GM12878 (cell line): ENCODE measurements around the gene GNAL. TPM values are rescaled to one million over a fixed set of nuclear protein-coding genes. Genes with fewer than 3 reads are reported as not detected.

Experiments
- ASH2L ChIP-seq: fragments of 300-600, 200-600 bp; sonication (generic); IDR thresholded peaks from 2 replicates; pipeline ENCODE4 v1.6.1; 2017; ENCODE audit warnings: low read depth, mild to moderate bottlenecking, borderline replicate concordance
- IRF3 ChIP-seq: fragments of 450-650 bp; IDR thresholded peaks from 2 replicates; pipeline ENCODE4 v1.6.1; 2014; ENCODE audit warnings: mild to moderate bottlenecking
- MEF2A ChIP-seq: IDR thresholded peaks from 2 replicates; pipeline ENCODE4 v1.6.1; 2011; ENCODE audit warnings: low read depth, mild to moderate bottlenecking, low read length, moderate library complexity; ENCODE audit not compliant: insufficient read depth
- MLLT1 ChIP-seq: fragments of 450-650 bp; IDR thresholded peaks from 2 replicates; pipeline ENCODE4 v1.6.1; 2016; ENCODE audit warnings: mild to moderate bottlenecking
- NFIC ChIP-seq: IDR thresholded peaks from 2 replicates; pipeline ENCODE4 v1.6.1; 2012; ENCODE audit warnings: low read depth, mild to moderate bottlenecking, inconsistent platforms, low read length, moderate library complexity
- POU2F2 ChIP-seq: IDR thresholded peaks from 3 replicates; pipeline ENCODE4 v1.6.1; 2011; ENCODE audit warnings: low read depth, mild to moderate bottlenecking, low read length, borderline replicate concordance
- SMAD1 ChIP-seq: fragments of 450-650 bp; IDR thresholded peaks from 2 replicates; pipeline ENCODE4 v1.6.1; 2018; ENCODE audit warnings: mild to moderate bottlenecking, low read depth; ENCODE audit not compliant: partially characterized antibody
- ZNF384 ChIP-seq: IDR thresholded peaks from 2 replicates; pipeline ENCODE4 v1.6.1; 2012; ENCODE audit warnings: low read depth, mild to moderate bottlenecking, low read length, improper control_type of control experiment, borderline replicate concordance
- ZNF592 ChIP-seq: fragments of 450-650 bp; IDR thresholded peaks from 2 replicates; pipeline ENCODE4 v1.6.1; 2017; ENCODE audit warnings: mild to moderate bottlenecking, moderate library complexity
- polyA plus RNA-seq, 11 experiments: library from polyadenylated mRNA; depleted of rRNA in 4 of 11; unstranded in 6 of 11; stranded (reverse) in 5 of 11; fragments of >200 nt; fragmentation: Nextera tagmentation in 4 of 11; fragmentation: Illumina TruSeq in 1 of 11; extraction: Ambion mirVana in 4 of 11; extraction: Trizol in 1 of 11; gene quantifications; 1 replicate in 1 of 11; 2 replicates in 10 of 11; pipeline versions ENCODE4 v1.2.1 to v1.2.3, GENCODE V29; 2011 to 2016; ENCODE audit warnings: inconsistent platforms in 2 of 11, missing spikeins in 2 of 11, low read depth in 1 of 11
- total RNA-seq, 4 experiments: library from RNA; depleted of rRNA in 3 of 4; stranded (reverse); fragments of >200 nt in 3 of 4; fragmentation: Illumina TruSeq in 1 of 4; extraction: Trizol in 1 of 4; gene quantifications; 2 replicates each; pipeline versions ENCODE4 v1.2.1 to v1.2.3, GENCODE V29; 2013 to 2021

Gene GNAL
- total and polyA plus RNA-seq, 10 of the 15 experiments (the other 5 are each of a cell fraction or from before 2014, with no cell fraction given): 0.02 to 0.39 (median 0.05) TPM; not detected in 5

GRCh38 chr18:11795916-11796315, 106.9 kb downstream of the GNAL start (continued):
- TF ChIP-seq IRF3 (no peak), MEF2A (no peak), MLLT1 (no peak), NFIC (no peak), ASH2L (no peak), SMAD1 (no peak), ZNF384 (no peak), ZNF592 (no peak), POU2F2 (no peak)
